Activated CD4-positive, CD25-positive, alpha-beta regulatory T cell treated with anti-CD3 and anti-CD28 coated beads, Interleukin-2, amount 50 U/mL, for 72 hours (primary cell): ENCODE results near the gene STEAP3.
"Not testable (repeated sequence)": the region's sequence is repeated elsewhere in the genome, so short reads cannot be mapped to it uniquely, and the experiment has no call there.

ENCODE experiments used
- DNase-seq: peaks from one replicate; pipeline ENCODE4 v3.0.0; 2021

The STEAP3 gene

DNA sequence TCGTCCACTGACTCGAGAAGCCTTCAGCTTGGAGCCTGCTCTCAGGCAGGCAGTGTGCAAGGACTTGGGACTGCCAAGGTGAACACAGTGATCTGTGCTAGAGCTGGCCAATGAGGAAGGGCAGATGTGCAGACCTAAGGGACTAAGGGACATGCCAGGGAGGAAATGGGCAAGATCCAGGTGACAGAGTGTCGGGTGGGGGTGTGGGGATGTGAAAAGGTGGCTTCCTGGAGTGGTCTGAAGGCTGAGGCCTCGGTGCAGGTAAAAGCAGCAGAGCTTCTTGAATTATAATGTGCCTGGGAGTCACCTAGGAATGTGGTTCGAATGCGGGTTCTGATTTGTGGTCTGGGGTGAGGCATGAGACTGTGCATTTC is 42.0 kb downstream of the STEAP3 start:
- no peak for DNase-seq

DNA sequence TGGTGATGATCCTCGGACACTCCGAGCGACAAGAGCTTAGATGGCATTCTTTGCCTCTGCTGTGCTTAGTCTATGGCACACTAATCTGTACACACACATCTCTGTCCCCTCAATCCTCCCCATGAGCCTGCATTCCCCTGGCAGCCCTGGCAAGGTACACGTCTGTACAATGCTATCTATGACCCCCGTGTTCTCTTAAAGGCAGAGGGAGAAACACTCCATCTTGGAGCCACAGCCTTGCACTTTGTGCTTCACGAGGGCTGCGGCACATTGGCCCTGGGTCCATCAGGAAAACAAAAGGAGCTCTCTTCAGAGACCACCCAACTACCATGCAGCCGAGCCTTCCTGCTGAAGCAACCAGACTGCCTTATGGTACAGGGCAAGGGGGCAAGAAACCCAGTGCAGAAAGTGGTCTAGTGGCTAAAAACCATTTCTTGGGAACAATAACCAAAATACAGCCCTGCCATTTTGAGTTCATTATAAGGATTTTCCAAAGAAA is 42.5 kb downstream of the STEAP3 start:
- no peak for DNase-seq

DNA sequence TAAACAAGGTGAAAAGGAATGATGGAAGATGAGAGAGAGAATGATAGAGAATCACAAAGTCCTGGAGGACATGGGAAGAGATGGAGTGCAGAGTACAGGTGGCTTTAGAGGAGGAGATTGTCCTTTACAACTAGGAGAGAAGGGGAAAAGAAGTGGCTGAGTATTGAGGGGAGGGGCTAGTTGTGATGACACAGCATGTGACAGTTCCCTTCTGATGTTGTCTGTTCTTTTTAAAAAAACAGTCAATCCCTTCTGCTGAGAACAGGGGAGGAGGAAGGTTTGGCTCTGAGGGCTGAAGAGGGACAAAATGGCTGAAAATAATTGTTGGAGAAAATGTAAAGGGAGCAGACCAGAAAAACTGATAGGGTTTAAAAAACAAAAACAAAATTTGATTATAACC is 44.0 kb downstream of the STEAP3 start:
- DNase-seq = no peak

DNA sequence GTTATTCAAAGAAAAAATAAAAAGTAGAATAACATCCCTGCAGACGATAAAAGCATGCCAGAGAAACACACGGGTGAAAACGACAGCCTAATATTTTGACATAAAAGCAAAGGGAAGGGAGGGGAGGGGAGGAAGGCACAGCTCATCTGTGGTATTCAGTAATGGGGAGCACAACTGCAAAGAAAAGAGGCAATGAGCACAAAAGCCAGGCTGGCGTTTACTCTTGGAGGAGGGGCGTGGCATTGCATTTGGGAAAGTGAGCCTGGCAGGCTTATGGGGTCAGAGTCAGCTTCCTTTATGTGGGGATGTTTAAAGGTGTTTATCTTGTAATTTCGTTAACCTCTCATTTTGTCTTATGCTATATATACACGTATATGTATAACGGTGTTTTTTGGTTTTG is 53.2 kb downstream of the STEAP3 start:
- no peak for DNase-seq

DNA sequence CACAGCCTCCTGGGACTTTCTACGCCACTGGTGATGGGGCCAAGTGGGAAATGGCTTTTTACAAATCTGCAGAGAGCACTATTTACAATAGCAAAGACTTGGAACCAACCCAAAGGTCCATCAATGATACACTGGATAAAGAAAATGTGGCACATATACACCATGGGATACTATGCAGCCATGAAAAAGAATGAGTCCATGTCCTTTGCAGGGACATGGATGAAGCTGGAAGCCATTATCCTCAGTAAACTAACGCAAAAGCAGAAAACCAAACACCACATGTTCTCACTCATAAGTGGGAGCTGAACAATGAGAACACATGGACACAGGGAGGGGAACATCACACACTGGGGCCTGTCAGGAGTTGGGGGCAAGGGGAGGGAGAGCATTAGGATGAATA is 54.8 kb downstream of the STEAP3 start:
- not testable (repeated sequence) for DNase-seq

DNA sequence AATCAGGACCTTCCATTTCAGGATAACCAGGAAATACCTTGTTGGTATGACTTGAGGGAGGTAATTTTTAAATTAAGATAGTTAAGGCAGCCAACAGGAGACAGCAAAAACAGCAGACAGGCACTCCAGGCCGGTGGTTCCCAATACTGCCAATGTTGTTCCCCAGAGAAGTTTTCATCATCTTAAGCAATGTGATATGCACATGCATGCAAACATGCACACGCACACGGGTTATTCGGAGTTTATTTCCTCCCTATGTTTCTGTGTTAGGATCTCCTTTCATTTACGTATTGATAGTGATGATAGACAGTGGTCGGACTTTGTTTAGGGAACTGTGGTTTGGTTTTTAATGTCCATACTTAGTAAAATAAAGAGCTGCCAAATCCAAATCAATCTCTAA is 55.3 kb downstream of the STEAP3 start:
- no peak for DNase-seq

DNA sequence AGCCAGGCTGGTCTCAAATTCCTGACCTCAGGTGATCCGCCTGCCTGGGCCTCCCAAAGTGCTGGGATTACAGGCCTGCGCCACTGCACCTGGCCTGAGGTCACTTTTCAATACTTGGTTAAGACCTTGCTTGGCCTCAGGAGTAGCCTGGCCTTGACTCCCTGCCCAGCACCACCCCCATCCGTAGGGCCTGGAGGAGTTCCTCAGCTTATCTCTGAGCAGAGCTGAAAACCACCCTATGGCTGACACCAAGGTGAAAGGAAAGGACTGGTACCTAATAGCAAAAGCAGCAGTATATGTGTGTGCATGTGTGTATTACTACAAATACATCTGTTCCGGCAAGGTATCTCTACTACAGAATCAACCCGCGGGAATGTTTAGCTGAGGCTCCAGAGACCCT is 56.0 kb downstream of the STEAP3 start:
- no peak for DNase-seq

DNA sequence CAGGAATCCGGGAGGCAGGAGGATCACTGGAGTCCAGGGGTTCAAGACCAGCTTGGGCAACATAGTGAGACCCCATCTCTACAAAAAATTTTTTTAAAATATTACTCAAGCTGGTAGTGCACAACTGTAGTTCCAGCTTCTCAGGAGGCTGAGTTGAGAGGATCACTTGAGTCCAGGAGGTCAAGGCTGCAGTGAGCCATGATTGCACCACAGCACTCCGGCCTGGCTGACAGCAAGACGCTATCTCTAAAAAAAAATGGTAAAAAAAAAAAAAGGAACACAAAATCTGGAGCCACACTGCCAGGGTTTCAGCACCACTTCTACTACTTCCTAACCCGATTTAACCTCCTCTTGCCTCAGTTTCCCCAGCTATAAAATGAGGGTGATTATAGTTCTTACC is 57.0 kb downstream of the STEAP3 start:
- DNase-seq = no peak

DNA sequence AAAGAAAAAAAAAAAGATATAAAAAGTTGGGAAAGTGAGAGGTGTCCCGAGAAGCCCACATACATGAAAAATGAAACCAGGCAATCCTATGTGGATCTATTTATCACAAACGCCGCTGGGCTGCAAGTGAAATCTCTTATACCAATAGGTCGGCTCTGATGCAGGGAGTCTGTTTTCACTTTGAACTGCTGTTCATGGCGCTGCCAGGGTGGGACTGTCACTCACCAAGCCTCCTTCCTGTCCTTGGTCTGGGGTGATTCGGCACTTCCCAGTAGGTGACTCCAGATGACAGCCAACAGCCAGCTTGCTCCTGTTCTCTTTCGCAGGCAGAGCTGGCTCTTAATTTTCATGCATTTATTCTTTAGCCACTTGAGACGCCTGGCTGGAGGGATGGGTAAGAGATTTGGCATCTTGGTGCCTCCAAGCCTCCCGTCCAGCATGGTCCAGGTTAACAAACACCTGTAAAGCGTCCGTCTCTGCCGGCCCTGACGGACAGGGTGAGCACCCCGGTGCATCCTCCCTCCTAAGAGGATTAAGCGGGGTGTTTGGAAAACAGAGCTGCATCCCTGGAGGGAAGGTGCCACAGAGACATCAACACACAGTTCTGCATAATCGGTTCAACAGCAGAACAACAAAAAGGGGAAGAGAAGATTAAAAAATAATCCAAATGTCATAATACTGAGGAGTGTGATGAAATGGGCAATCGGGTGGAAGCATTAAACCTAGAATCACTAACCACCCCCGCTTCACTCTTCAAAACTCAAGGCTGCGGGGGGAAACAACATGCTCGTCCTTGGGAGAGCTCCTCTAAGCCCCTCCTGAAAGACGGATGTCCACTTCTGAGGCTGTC is 58.7 kb downstream of the STEAP3 start:
- DNase-seq = no peak

DNA sequence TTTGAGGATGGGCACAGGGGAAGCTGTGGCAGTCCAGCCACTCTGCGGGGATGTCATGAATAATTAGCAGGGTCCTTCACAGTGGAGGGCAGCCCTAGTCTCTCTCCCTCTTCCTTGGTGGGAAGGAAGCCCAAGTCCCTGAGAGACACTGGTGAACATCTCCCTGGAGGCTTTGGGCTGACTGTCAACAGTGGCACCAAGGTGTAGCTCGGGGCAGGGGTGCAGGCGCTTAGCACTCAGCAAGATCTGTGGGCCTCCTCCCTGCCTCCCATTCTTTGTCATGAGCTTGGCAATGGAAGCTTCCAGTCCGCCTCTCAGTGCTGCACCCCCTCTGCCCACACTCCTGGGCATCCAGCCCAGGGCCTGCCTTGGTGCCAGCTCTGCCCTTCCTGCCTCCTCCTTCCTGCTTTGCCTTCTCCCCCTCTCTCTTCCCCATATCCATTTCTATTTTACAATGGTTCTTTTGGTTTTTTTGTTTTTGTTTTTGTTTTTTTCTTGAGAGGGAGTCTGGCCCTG is 59.4 kb downstream of the STEAP3 start:
- DNase-seq = no peak

DNA sequence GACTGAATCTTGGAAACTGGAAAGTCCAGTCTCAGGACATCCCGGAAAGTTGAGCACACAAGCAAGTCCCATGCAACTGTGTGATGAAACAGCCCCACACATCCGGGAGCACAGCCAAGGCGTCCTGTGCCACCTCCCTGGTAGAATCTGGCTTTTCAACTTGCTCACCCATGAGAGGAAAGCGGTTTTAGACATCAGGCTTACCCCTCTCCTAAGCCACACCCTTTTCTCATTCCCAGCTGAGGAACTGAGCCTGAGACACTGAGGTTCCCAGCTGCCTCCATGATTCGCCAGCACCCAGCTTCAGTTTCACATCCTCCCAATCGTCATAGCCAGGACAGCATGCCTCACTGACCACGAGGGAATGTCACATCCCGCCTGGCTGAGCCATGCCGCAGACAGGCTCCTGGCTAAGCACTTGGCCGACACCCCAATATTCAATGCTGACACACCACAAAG is 60.3 kb downstream of the STEAP3 start:
- DNase-seq = no peak

DNA sequence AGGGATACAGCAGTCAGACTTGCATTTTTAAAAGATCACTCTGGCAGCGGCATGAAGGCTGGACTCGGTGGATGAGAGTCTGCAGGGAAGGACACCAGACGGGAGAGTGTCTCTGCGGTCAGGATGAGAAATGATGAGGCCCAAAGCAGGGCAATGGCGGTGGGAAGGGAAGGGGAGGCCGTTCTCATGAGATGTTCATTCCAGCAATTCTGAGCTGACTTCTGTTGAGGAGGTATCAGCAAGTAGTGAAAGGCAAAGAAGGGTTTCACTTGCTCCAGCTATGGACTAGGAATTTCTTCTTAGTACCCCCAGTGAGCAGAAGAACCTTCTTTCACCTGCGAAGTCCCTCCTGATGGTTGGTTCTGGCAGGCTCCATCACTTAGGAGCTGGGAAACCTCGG is 63.0 kb downstream of the STEAP3 start:
- no peak for DNase-seq

DNA sequence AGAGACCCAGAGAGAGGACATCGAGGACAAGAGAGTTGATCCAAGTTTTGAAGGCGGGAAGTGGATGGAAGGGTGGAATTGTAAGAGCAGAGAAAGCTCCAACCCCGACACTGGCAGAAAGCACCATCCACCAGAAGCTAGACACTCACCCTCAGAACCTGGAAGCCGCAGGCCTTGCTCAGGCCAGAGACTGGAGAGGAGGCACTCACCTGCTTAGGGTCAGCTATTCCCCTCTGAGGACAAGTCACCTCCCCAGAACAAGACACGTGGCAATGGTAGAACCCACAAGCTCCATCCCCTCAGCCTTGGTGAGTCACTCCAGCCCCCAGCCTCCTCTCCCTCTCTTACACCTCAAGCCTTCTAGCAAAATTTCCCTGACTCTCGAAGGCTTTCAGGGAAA is 64.9 kb downstream of the STEAP3 start:
- DNase-seq = no peak

DNA sequence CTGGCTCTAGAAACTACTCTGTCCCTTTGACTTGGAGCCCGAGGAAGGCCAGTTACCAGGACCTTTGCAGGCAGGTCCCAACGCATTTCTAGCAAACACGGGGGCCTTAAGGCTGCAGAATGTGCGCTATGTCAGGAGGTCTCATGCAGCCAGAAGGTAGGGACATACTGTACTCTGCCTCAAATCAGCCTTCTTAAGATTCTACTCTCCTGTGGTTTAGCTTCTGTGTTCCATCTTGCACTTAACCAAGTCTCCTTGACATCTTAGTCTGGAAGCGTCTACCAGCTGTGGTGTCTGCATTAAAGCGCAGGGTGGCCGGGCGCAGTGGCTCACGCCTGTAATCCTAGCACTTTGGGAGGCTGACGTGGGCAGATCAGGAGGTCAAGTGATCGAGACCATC is 65.5 kb downstream of the STEAP3 start:
- no peak for DNase-seq

DNA sequence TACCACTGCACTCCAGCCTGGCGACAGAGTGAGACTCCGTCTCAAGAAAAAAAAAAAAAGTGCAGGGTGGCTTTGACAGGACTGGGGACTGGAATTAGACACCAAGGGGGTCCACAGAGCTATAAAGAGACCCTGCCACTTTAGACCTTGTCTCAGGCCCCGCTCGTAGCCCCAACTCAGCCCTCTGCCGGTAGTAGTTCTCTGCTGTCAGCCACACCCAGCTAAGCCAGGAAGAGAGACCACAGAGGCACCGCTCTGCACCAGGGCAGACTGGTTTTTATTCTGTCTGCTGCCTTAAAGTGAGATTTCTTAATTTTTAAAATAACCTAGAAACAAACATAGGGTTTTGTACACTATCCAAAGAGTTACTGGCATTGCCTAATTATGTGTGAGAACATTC is 66.0 kb downstream of the STEAP3 start:
- DNase-seq = no peak

DNA sequence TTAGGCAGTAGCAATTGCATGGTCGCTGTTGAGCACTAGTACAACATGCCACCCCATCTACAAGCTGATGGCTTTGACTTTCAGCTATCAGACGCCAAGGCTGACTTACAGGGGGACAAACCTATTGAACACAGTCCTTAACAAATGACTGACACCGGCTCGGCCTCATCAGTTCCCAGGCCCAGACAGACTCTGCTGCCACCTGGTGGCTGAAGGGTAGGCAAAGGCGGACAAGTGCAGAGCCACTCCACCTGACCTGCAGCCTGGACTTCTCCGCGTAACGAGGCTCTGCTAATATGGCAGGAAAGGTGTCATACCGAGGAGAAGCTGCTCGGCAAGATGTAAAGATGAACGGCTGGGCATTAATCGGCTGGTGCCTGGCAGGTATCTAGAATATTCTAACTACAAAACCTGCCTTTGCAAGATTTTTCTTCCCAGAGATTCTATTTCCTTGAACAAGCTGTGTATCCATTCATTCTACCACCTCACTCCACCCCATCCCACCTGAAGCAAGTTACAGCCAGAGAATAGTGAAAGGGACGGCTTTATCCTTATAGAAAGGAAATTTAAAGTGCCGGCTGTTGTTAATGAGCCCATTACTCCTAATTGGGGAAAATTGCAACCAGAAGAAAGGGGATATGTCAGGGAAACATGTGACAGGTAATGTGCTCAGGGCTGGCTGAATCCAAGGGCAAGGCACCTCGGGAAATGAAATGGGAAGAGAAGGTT is 67.4 kb downstream of the STEAP3 start:
- no peak for DNase-seq

DNA sequence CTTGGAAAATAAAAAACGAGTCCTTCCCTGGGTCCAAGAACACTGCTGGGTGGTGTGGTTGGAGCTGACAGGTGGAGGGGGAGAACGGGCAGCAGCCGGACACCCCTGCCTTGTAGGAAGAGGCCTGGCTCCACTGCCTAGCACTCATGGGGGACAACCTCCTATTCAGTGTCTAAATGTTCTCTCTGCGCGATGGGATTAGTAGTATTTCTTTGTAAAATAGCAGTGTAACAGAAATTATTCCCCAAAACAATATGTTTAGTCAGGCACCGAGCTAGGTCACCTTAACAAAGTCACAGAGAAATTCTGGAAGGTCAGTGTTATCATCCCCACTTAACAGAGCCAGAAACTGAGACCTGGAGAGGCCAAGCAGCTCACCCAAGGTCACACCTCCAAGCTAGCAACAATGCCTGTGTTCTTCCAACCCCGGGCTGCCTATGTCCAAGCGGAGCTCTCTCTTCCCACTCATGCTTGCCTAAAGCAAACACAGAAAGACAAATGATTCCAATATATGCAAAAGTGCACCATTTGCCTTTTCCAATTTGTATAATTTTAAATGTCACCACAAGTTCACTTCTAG is 68.0 kb downstream of the STEAP3 start:
- DNase-seq = no peak

DNA sequence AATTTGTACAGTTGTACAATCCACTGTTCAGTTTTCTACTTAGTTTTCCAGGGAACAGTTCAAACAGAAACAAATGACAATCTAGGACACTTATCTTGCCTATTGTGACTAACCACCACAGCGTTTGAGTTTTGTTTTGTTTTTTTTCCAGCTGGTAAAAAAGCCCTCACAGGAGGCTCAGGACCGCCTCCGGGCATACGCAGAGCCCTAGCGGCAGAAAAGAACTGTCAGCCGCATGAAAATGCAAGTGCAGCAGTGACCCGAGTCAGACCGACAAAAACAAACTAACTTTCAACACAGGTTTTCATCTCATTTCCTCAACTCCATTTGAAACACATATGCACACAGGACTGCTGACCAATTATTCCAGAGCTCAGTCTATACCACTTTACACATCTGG is 68.6 kb downstream of the STEAP3 start:
- no peak for DNase-seq

DNA sequence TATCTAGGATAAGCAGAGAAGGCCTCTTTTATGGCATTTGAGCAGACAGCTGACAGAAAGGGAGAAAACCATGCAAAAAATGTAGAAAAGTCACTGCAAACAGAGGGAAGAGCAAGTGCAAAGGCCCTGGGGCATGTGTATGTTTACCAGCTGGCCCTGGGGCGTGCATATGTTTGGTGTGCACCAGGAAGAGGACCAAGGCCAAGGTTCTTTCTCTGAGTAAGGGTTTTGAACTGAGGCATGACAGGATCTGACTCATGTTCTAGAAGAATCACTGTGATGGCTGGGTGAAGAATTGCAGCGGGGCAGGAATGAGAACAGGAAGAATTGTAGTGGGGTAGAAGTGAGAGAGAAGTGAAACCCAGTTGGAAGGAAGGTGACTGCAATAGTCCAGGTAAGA is 69.6 kb downstream of the STEAP3 start:
- DNase-seq = no peak

DNA sequence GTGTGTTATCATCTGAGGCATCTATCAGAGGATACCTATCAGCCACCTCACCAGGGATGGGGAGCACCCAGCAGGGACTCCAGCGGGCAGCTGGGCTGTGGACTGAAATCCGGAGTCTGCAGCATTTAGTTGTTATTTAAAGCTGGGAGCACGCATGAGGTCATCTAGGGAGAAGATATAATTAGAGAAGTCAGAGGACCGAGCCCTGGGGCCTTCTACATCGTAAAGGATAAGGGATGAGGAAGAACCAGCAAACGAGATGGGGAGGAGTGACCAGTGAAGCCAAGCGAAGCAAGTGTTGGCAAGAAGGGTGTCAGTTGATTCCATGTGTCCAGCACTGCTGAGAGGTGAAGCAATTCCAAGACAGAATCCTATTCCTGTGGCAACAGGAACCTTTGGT is 70.3 kb downstream of the STEAP3 start:
- no peak for DNase-seq

DNA sequence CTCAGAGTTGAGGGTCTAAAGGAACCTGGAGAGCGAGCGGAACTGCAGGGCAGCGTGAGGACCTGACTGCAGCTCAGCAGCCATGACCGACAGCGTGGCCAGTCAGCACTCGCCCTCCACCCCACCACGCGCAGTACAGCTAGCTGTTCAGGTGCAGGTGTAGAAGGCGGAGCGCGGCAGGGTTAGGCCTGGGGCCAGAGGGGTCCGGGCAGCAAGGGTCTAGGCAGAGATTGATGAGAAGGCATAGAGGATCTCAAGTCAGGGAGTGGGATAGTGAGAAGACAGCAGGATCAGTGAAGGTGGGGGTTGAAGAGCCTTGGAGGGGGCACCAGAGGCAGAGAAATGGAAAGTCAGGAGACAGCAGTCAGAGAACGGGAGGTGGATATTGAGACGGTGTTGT is 71.0 kb downstream of the STEAP3 start:
- no peak for DNase-seq

DNA sequence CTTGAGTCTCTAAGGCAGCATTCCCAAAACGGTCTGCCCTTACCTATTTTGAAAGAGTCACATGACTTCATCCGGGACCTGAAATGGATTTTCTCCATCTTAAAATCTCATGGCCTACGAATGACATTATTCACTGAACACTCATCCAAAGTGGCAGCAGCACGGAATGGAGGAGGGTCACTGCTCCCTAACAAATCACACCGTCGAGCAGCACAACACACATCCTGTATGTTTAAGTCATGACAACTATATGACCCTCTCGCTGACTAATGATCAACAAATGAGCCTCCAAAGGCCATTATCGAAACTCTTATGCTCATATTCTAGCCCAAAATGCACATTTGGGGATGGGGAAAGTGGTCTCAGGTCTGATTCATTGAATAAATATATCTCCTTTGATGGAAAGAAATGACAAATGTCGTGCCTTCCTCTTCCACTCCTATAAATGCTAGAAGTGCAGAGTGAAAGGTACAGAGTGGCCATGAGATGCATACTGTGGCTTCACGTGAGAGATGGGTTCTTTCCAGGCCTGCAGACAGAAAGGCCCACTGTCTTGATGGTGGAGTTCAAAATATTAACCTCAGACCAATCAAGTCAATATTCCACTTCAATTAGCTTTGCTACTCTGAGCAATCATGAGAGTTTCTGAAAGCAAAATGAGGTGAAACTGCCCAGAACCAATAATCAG is 72.2 kb downstream of the STEAP3 start:
- DNase-seq = no peak

DNA sequence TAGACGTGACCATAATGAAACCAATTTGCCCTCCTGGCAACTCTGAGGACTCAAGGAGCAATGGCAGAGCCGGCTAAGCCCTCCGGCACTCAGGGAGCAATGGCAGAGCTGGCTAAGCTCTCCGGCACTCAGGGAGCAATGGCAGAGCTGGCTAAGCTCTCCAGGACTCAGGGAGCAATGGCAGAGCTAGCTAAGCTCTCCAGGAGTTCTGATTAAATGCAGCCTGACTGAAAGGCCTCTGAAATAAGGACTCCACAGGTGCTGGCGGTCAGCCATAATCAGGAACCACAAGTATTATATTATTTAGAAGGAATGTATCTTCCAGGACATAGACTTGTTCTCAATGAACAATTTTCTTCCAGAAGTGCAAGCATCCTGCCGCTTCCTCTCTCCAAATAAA is 77.8 kb downstream of the STEAP3 start:
- no peak for DNase-seq
